Stimulated activated CD4-positive, alpha-beta T cell treated with anti-CD3 and anti-CD28 coated beads, Interleukin-4, amount 100 ng/mL, for 48 hours (primary cell): ENCODE measurements around the gene CACNA1F.

Experiments used
- DNase-seq, 2 donors: peaks; one replicate each; pipeline ENCODE4 v3.0.0-alpha.2; 2020; ENCODE audit warnings: low read depth in 2 of 2

Gene CACNA1F

GRCh38 chrX:49257846-49258748, 25.0 kb upstream of the CACNA1F start:
- no peak for DNase-seq

GRCh38 chrX:49257074-49257790, 24.1 kb upstream of the CACNA1F start:
- no peak for DNase-seq

GRCh38 chrX:49256268-49256995, 23.3 kb upstream of the CACNA1F start:
- DNase-seq: no peak

GRCh38 chrX:49254639-49255038, 21.5 kb upstream of the CACNA1F start:
- no peak for DNase-seq

- no peak for DNase-seq
Observed at GRCh38 chrX:49251325-49251724, 18.2 kb upstream of the CACNA1F start.

- no peak for DNase-seq
Observed at GRCh38 chrX:49250578-49250977, 17.4 kb upstream of the CACNA1F start.

GRCh38 chrX:49250066-49250465, 16.9 kb upstream of the CACNA1F start:
- no peak for DNase-seq

GRCh38 chrX:49249616-49250015, 16.5 kb upstream of the CACNA1F start:
- DNase-seq: no peak

- DNase-seq: no peak
Observed at GRCh38 chrX:49249071-49249470, 15.9 kb upstream of the CACNA1F start.

- DNase-seq: no peak
Observed at GRCh38 chrX:49247916-49248811, 15.0 kb upstream of the CACNA1F start.

- DNase-seq: no peak
Observed at GRCh38 chrX:49247346-49247745, 14.2 kb upstream of the CACNA1F start.

- no peak for DNase-seq
Observed at GRCh38 chrX:49246541-49246940, 13.4 kb upstream of the CACNA1F start.

- DNase-seq: no peak
Observed at GRCh38 chrX:49244207-49244606, 11.1 kb upstream of the CACNA1F start.

GRCh38 chrX:49243166-49243565, 10.0 kb upstream of the CACNA1F start:
- no peak for DNase-seq

GRCh38 chrX:49242545-49243066, 9.5 kb upstream of the CACNA1F start:
- no peak for DNase-seq

GRCh38 chrX:49238735-49239134, 5.6 kb upstream of the CACNA1F start:
- DNase-seq: no peak

- DNase-seq: no peak
Observed at GRCh38 chrX:49237060-49237459, 3.9 kb upstream of the CACNA1F start.

- DNase-seq: no peak
Observed at GRCh38 chrX:49233887-49234555, 881 bp upstream of the CACNA1F start.

- DNase-seq: no peak
Observed at GRCh38 chrX:49232525-49232924, 615 bp downstream of the CACNA1F start.

- no peak for DNase-seq
Observed at GRCh38 chrX:49231333-49232000, 1.7 kb downstream of the CACNA1F start.
